GM18498 (cell line): ENCODE data around the gene GDF3.
"Not testable (repeated sequence)": the region's sequence is repeated elsewhere in the genome, so short reads cannot be mapped to it uniquely, and the experiment has no call there.

Experiments
- ATAC-seq: cut with Tn5 transposase; IDR thresholded peaks from one replicate; pipeline ENCODE4 v1.9.1; 2021; ENCODE audit warnings: mild to moderate bottlenecking, moderate library complexity; ENCODE audit not compliant: unreplicated experiment

Gene GDF3

DNA sequence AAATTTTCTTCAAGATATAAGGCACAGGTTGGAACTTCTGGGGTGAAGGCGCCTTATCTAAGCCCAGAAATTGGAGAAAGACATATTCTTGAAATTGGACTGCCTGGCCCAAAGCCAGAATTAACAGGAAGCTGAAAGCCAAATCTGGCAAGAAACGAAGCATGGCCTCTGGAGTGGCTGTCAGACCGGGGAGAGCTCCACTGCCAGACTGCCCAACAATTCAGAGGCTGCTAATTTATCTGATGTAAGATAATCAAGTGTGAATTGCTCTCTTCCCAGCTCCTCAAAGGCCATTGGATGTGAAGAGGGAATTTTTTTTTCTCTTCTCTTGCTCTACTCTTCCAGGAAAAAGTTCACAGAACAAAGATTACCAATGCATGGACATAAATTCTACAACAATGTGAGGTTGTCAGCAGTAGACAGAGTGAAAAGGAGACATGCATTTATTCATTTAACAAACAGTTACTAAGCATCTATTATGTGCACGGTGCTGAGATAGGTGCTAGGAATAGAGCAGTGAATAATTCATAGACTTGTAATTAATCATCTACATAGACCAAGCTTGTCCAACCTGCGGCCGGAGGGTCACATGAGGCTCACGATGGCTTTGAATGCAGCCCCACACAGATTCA, at the start of gene GDF3:
GDF3 (minus strand) TSS at position 210 of the 632 bp plus-strand sequence; CDS start at position 163, 47 bp downstream.
- no peak for ATAC-seq

DNA sequence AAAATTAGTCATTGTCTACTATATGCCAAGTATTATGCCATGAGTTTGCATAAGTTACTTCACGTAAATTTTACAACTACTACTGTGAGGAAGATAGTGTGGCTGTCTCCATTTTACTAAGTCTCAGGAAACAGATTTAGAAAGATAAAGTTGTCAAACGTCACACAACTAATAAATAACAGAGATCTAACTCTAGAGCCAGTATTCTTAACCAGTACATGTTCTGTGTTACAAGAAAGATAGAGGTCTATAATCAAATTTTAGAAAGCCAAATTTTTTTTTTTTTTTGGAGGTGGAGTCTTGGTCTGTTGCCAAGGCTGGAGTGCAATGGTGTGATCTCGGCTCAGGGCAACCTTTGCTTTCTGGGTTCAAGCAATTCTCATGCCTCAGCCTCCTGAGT, 37.4 kb upstream of the GDF3 start:
- no peak for ATAC-seq

DNA sequence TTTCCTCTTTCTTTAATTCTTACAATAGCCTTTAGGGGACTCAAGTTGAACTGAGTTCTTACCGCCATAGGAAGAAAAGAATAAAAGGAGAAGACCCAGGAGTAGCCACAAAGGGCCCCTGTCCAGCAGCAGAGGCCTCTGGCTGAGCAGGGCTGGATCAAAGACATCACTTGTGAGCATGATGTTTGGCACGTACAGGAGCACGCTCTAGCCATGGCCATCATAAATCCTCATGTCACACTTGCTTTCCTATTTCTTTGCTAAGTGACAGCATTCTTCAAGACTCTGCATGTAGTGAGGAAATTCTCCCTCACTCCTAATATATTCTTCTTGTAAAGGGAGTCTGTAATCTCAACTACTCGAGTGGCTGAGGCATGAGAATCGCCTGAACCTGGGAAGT, 35.9 kb upstream of the GDF3 start:
- ATAC-seq: no peak

DNA sequence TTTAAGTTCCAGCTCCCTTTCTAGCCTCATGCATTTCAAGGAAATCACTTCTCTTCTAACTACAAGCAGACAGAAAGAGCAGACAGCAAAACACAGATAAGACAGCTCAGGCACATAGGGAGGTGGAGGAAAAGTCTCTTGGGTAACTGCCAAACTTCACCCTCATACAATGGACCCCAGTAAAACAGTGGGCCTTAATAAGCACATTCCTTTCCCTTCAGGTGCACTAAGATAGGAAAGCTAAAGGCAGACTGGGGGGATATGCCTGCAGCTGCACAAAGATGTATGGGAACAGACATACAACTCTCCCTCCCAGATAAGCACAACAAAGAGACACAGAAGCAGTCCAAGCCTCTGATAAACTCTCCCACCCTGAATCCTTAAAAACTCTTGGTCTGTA, 35.4 kb upstream of the GDF3 start:
- not testable (repeated sequence) for ATAC-seq

DNA sequence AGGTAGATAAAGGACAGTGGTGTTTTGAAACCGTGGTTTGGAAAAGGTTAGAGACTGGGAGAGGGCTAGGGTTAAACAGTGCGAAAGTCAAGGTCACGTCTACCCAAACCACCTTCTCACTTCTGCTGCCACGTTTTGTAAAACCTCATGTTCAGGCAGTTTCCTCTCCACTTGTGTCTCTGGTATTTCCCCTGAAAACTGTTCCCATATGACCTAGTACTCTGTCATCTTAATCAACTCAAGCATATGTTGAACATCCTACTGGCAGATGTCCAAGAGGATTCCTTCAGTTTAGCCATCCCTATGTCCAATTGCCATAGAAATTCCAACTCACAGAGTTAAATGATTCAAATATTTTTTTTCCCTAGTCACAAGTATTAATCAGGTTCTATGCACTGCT, 34.2 kb upstream of the GDF3 start:
- no peak for ATAC-seq

DNA sequence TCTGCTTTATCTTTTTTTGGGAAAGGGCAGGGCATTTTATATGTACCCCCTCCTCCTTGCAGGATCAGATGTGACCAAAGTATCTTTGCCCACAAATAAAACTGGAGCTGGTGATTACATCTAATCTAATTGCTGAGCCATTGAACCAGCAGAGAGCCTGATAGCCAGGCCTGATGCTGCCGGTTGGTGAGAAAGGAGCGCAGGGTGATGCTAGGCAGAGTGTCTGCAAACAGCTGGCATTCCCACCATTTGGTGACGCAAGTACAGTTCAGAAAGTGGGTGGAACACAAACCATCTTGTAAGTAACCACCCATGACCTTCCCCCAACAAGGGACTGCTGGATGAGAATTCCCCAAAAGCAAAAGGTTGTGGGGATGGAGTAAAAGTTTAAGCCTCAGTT, 28.4 kb upstream of the GDF3 start:
- ATAC-seq: no peak

DNA sequence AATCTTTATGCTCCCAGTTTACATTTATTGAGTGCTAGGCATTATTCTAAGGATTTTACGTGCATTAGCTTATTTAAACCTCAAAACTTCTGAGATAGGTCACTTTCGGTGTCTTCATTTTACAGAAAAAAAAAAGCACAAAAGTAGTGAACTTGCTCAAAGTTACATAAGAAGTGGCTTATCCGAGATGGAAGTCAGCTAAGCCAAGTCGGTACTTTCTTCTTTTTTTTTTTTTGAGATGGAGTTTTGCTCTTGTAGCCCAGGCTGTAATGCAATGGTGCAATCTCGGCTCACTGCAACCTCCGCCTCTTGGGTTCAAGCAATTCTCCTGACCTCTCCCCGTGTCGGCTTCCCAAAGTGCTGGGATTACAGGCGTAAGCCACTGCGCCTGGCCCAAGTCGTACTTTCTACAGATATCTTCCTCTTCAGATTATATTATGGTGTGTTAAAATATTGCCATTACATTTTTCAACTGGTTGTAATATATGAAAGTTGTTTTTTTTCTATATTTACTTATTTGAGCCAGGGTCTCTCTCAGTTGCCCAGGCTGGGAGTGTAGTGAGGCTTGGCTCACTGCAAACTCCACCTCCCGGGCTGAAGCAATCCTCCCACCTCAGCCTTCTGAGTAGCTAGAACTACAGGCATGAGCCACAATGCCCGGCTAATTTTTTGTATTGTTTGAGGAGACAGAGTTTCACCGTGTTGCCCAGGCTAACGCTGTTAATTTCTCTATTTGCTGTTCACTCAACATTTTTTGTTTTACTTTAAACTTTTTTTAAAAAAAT, 24.6 kb upstream of the GDF3 start:
- no peak for ATAC-seq

DNA sequence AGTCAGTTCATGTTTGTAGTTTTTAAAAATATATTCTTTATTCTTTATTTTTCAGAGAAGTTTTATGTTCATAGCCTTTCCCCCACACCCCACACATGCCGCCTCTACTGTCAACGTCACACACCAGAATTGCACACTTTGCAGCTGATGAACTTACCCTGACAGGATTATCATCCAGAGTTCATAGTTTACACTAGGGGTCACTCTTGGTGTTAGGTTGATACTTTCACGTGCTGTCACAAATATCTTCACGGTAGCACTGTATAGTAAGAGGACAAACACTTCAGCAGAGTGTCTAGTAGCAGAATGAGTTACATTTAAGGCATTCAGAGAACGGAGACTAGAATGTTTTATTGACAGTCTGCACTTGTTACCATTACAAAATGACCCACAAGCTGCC, 20.8 kb upstream of the GDF3 start:
- no peak for ATAC-seq

DNA sequence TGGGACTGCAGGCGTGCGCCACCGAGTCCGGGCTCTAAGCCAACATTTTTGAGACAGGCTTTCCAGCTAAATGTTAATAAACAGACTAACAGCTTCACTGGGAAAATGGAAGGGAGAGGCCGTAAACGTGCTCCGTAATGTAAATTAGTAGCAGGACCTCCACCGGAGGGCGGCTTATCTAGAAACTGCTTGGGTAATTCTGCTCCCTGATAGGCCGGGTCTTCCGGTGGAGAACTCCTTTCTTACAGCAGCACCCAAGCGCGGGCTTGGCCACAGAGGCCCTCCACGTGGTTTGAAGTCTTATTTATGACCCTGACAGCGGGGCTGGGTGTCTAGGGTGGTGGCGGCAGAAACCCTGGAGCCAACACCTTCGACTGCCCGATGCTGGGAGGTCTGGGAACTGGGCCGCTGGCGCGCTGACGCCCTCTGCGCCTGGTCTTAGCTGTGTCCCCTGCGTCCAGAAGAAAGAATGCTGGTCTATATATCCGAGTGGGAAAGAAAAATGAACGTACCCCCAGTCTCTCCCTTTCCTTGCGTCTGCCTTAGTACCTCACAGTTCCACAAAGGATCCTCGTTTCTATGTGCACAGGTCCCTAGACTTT, 17.4 kb upstream of the GDF3 start:
- no peak for ATAC-seq

DNA sequence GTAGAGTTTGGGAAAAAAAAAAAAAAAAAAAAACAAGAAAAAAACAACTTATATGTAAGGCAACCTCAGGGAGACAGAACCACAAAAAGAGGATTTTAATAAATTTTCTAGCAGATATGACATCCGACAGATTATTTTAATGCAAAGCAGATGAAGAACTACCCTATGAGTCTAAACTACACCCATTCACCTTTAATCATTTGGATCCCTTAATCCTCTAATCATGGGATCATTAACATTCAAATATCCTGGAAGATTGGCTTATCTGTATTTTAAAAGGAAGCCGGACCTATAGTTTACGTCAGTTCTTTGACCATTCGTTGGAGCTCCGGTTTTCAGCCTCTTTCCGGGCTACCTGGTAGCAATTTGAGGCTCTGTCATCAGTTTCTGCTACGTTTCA, 15.6 kb upstream of the GDF3 start, which contains the start of gene DPPA3:
DPPA3 (plus strand) TSS at position 301 of the 400 bp plus-strand sequence. CDS start 138 bp downstream, outside the sequence.
- ATAC-seq: no peak

DNA sequence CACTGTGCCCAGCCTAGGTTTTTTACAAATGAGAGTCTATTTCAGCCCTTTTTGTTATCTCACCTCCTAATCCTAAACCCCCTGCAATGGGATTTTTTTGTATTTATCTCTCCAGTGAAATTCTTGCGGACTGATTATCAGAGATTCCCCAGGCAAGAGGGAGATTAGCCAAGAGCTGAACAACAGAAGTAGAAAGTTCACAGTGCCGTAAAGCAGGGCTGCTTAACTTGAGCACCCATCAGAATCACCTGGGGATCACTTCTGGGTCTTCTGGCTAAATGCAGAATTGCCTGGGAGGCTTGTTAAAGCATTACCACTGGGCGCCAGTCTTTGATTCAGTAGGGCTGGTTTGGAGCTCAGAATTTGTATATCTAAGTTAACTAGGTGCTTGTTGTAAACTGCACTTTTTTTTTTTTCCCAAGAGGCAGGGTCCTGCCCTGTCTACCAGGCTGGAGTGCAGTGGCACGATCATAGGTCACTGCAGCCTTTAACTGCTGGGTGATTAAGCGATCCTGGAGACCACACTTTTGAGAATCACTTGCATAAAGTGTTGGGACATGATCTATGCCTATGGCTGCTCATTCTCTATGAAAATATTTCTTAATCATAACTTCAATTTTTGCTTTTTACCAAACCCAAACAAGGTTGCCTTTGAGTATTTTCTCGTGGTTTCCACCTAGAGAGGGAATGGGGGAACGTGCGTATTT, 14.5 kb upstream of the GDF3 start:
- ATAC-seq: no peak

DNA sequence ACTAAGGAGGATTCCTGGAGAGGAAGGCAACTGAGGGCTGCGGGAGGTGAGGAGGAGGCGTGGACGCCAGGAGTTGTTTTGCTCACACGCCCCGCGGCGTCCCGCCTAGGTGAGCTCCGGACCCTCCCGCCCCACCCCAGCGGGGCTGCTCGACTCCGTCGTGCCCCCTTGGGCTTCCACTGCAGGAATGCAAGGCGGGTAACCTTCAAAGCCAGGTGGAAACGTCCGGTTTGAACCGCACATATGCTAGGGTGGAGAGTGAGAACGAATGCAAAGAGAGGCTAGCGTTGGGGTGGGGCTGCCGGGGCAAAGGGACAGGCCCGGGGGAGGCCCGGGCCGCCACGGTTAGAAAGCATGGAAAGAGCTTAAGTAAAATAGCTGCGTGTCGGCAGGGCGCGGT, 10.3 kb upstream of the GDF3 start:
- no peak for ATAC-seq

DNA sequence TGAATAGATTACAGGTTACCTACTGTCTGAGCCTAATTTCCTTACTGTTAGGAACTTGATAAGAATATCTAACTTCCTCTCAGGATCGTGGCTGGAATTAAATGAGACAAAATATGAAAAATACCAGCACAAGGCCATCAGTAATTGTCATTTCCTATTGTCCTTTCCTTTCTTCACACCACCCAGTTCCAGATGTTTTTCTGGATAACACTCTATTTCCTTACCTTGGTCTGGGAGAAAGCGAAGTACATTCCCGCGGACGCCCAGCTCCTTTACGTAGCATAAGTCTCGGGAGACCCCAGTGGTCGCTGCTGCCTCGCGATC, 376 bp downstream of the GDF3 start:
- no peak for ATAC-seq

DNA sequence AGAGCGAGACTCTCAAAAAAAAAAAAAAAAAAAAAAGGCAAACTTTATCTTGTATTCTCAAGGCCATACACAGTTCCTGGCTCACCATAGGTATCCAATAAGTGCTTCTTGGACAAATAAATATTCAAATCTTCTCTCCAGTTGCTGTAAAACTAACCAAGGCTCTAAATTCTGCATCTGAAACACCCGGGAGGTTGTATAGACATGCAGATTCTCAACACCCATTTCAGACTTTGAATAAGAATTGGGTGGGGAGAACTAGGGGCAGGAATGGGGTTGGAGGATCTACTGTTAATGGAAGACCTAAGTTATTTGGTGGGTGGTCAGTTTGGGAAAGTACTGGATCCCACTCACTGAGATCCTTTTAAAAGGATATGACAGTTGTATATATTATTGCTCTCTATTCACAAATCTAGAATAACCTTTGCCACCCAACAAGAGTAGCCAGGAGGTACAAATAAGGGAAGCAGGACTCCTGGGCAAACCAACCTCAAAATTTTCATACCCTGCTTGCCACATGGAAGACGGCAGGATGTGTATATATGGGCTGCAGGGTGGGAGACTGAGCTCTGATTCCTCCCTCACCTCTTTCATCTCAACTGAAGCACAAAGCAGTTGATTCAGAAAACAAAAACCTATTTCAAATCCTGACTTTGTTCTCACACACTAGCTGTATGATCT, 879 bp downstream of the GDF3 start:
- no peak for ATAC-seq

DNA sequence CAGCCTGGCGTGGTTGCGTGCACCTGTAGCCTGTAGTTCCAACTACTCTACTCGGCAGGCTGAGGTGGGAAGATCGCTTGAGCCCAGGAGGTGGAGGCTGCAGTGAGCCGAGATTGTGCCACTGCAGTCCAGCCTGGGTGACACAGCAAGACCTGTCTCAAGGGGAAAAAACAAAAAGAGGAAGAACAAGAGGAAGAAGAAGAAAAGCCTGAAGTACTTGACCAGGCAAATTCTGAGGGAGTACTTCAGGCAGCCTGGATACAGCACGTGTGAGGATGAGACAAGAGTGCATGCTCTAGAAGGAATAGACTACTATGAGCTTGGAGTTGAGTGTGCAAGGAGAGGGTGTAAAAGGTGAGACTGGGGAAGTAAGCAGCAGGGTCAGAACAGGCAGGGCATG, 1.8 kb downstream of the GDF3 start:
- ATAC-seq: no peak

DNA sequence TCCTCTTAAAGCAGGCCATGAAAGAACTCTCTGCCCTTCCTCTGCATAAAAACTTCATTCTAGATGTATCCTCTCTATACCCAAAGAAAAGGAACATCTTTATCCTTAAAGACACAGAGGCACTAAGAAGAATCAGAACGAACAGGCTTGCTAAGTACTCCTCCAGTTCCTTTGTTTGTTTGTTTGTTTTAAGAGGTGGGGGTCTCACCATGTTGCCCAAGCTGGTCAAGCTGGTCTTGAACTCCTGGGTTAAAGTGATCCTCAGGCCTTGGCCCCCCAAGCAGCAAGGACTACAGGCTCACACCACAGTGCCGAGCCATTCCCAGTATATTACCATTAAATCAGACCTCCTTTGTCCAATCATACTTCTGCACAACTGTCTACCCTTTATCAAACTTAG, 14.0 kb downstream of the GDF3 start:
- ATAC-seq: no peak

DNA sequence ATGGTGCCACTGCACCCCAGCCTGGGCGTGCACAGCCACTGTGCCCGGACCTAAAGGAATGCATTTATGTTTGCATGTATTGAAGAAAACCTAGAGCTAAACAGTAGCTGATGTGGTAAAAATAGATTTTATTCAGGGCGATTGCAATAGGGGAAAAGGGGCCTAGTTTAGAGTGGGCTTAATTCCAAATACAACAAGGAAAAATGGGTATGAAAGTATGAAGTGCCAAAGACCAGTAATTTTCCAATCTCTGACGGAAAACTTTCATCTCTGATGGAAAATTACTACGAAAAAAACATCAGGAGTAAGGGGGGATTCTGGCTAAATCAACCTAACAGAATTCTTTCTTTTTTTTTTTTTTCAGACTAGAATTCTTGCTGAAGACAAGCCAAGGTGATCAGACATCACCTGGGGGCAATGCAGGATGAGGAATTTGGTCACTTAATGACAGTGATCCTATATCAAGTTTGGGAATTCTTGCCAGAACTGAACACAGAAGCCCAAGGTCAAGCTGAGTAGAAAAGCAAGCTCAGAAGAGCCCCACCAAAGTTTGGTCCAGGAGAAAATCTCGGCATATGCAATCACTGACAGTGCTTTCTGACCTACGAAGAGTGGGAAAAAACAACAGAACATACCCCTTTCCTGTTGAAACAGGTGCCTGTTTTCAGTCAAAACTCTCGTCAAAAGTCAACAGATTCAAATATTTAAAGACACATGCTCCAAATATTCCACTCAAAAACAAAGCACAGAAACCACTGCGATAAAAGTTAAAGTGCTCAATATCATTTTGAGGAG, 16.1 kb downstream of the GDF3 start:
- ATAC-seq: no peak

DNA sequence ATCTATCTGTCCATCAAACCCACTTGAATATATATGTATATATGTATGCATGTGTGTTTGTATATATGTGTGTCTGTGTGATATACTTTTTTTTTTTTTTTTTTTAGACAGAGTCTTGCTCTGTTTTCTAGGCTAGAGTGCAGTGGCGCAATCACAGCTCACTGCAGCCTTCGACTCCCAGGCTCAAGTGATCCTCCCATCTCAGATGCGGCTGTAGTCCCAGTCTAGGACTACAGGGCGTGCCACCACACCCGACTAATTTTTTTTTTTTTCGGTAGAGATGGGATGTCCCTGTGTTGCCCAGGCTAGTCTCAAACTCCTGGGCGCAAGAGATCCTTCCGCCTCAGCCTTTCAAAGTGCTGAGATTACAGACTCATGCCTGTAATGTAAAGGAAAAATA, 16.8 kb downstream of the GDF3 start:
- no peak for ATAC-seq

DNA sequence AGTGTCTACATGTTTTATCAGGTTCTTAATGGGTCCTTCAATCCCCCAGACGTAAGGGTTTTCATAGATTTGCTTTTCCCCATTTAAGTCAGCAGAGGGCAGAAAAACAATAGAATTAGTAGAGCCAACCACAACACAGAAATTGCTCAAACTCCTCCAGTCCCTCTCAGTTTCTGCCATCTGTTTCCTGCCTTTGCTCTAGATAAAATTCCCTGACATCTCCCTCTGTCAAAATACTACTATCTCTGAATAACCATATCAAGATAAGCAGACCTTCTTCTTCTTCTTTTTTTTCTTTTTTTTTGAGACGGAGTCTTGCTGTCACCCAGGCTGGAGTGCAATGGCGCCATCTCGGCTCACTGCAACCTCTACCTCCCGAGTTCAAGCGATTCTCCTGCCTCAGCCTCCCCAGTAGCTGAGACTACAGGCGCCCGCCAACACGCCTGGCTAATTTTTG, 18.1 kb downstream of the GDF3 start:
- ATAC-seq: not testable (repeated sequence)

DNA sequence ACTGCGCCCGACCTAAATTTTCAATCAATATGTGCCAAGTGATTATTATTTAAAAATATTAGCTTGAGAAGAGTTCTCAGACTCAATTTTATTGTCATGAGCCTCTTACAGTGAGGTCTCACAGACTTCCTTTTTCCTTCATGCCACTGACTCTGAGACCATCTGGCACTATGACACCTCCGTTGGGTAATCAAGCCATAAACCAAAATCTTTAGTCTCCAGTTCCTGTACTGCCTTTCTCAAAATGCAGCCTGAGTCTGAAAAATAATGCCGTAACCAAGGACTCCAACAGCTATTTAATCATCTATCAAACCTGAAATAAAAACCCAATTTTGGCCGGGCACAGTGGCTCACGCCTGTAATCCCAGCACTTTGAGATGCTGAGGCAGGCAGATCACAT, 20.1 kb downstream of the GDF3 start:
- ATAC-seq: not testable (repeated sequence)
